Left forelimb (tissue), 1 donor: ENCODE data around the gene KIAA1217.

ENCODE experiments used
- DNase-seq: peaks from one replicate; pipeline ENCODE4 v3.0.0-alpha.2; 2018; ENCODE audit warnings: low spot score

The KIAA1217 gene

GRCh38 chr10:24207781-24208611 is 942 bp upstream of the KIAA1217 start:
- DNase-seq: no peak

GRCh38 chr10:24209432-24209771 is 464 bp downstream of the KIAA1217 start:
- no peak for DNase-seq

GRCh38 chr10:24209946-24210491 is 1.1 kb downstream of the KIAA1217 start:
- peak; percentile 74 for DNase-seq

GRCh38 chr10:24210501-24210900 is 1.6 kb downstream of the KIAA1217 start:
- DNase-seq: no peak

GRCh38 chr10:24213266-24213665 is 4.3 kb downstream of the KIAA1217 start:
- no peak for DNase-seq

- no peak for DNase-seq
Measured at GRCh38 chr10:24213881-24214280, 4.9 kb downstream of the KIAA1217 start.

GRCh38 chr10:24214762-24215161 is 5.8 kb downstream of the KIAA1217 start:
- no peak for DNase-seq

- no peak for DNase-seq
Measured at GRCh38 chr10:24215196-24215595, 6.3 kb downstream of the KIAA1217 start.

- DNase-seq: no peak
Measured at GRCh38 chr10:24215603-24216002, 6.7 kb downstream of the KIAA1217 start.

- DNase-seq: no peak
Measured at GRCh38 chr10:24219963-24220362, 11.0 kb downstream of the KIAA1217 start.

GRCh38 chr10:24223341-24223740 is 14.4 kb downstream of the KIAA1217 start:
- DNase-seq: no peak

- DNase-seq: no peak
Measured at GRCh38 chr10:24223953-24224352, 15.0 kb downstream of the KIAA1217 start.

- DNase-seq: no peak
Measured at GRCh38 chr10:24228642-24229041, 19.7 kb downstream of the KIAA1217 start.

GRCh38 chr10:24229909-24230308 is 21.0 kb downstream of the KIAA1217 start:
- no peak for DNase-seq

- DNase-seq: no peak
Measured at GRCh38 chr10:24231200-24231599, 22.3 kb downstream of the KIAA1217 start.

GRCh38 chr10:24234784-24235183 is 25.8 kb downstream of the KIAA1217 start:
- no peak for DNase-seq

GRCh38 chr10:24235471-24235870 is 26.5 kb downstream of the KIAA1217 start:
- DNase-seq: no peak

GRCh38 chr10:24237801-24238395 is 29.0 kb downstream of the KIAA1217 start:
- DNase-seq: no peak

GRCh38 chr10:24238519-24239247 is 29.7 kb downstream of the KIAA1217 start:
- DNase-seq: no peak

GRCh38 chr10:24239289-24240040 is 30.5 kb downstream of the KIAA1217 start:
- no peak for DNase-seq

- DNase-seq: no peak
Measured at GRCh38 chr10:24240041-24240751, 31.3 kb downstream of the KIAA1217 start.
